Parathyroid adenoma (tissue), 2 donors: ENCODE measurements around the gene C20orf173.

Experiments used
- H2AFZ ChIP-seq: fragments of 300-600 bp; sonication (generic); one replicate; pipeline ENCODE4 v1.7.0; 2017; ENCODE audit warnings: antibody characterized with exemption, mild to moderate bottlenecking
- H3K27ac ChIP-seq: fragments of 300-600 bp; sonication (generic); one replicate; pipeline ENCODE4 v1.7.0; 2017
- H3K27me3 ChIP-seq: fragments of 300-600 bp; sonication (generic); one replicate; pipeline ENCODE4 v1.7.0; 2017; ENCODE audit warnings: low read length; ENCODE audit not compliant: control insufficient read depth, insufficient read depth
- H3K36me3 ChIP-seq: fragments of 300-600 bp; sonication (generic); one replicate; pipeline ENCODE4 v1.7.0; 2017; ENCODE audit warnings: low read length; ENCODE audit not compliant: control insufficient read depth, insufficient read depth
- H3K4me1 ChIP-seq: fragments of 300-600 bp; sonication (generic); one replicate; pipeline ENCODE4 v1.7.0; 2017; ENCODE audit warnings: control low read depth
- H3K4me2 ChIP-seq: fragments of 300-600 bp; sonication (generic); one replicate; pipeline ENCODE4 v1.7.0; 2017; ENCODE audit warnings: low read length
- H3K4me3 ChIP-seq: fragments of 300-600 bp; sonication (generic); one replicate; pipeline ENCODE4 v1.7.0; 2017; ENCODE audit warnings: low read depth, low read length
- H3K79me2 ChIP-seq: fragments of 300-600 bp; sonication (generic); one replicate; pipeline ENCODE4 v1.7.0; 2017; ENCODE audit warnings: control low read depth
- H3K9ac ChIP-seq: fragments of 300-600 bp; sonication (generic); one replicate; pipeline ENCODE4 v1.7.0; 2017; ENCODE audit warnings: mild to moderate bottlenecking
- H3K9me3 ChIP-seq: fragments of 300-600 bp; sonication (generic); one replicate; pipeline ENCODE4 v1.7.0; 2017; ENCODE audit warnings: low read length; ENCODE audit not compliant: control insufficient read depth
- CTCF ChIP-seq: fragments of 300-600 bp; sonication (generic); IDR thresholded peaks from one replicate; pipeline ENCODE4 v1.7.0; 2017; ENCODE audit warnings: antibody characterized with exemption, mild to moderate bottlenecking
- donor health status: primary hyperparathyroidism.

Gene C20orf173

DNA sequence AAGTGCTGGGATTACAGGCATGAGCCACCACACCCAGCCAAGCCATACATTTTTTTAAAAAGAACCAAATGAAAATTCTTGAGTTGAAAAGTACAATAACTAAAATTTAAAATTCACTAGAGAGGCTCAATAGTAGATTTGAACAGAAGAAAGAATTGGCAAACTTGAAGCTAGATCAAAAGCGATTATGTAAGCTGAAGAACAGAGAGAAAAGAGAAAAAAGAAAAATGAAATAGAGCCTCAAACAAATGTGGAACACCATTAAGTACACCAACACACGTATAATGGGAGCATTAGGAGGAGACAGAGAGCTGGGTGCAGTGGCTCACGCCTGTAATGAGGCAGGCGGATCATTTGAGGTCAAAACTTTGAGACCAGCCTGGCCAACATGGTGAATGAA lies 43.4 kb upstream of the C20orf173 start:
- no peak overlapping the region for H3K27ac ChIP-seq
- no peaks in the 10 kb centered on the region for H3K4me1 ChIP-seq
- H2AFZ ChIP-seq: no peak overlapping the region
- no peak overlapping the region for H3K4me2 ChIP-seq
- no peaks in the 10 kb centered on the region for H3K9me3 ChIP-seq
- no peak overlapping the region for H3K4me3 ChIP-seq
- H3K79me2 ChIP-seq: no peaks in the 10 kb centered on the region
- TF ChIP-seq CTCF: no peak
- no peaks in the 10 kb centered on the region for H3K27me3 ChIP-seq
- H3K9ac ChIP-seq: no peak overlapping the region
- H3K36me3 ChIP-seq: no peaks in the 10 kb centered on the region

DNA sequence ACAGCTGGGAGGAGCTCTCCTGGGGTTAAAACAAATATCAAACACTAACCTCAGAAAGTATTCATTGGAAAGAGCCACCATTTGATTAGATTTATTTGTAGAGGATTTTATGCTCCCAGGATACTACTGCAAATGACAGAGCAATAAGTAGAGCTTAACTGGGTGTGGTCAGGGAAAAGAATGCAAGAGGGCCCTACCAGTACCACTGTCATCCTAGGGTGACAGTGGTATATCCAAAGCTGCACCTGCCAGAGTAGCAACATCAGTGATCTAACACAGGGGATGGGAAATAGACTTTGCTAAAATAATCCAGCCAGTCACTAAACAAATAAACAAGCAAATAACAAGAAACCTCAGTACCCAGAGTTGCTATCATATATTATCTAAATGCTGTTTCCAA lies 42.1 kb upstream of the C20orf173 start:
- H3K79me2 ChIP-seq: no peaks in the 10 kb centered on the region
- no peak overlapping the region for H3K4me3 ChIP-seq
- no peak overlapping the region for H2AFZ ChIP-seq

GRCh38 chr20:35568645-35569044 lies 39.2 kb upstream of the C20orf173 start:
- TF ChIP-seq CTCF: no peak
- H3K4me2 ChIP-seq: no peak overlapping the region
- no peaks in the 10 kb centered on the region for H3K9me3 ChIP-seq
- H3K27ac ChIP-seq: no peak overlapping the region
- H3K36me3 ChIP-seq: no peaks in the 10 kb centered on the region
- no peaks in the 10 kb centered on the region for H3K4me1 ChIP-seq
- no peaks in the 10 kb centered on the region for H3K79me2 ChIP-seq
- H3K27me3 ChIP-seq: no peaks in the 10 kb centered on the region
- no peak overlapping the region for H2AFZ ChIP-seq
- no peak overlapping the region for H3K4me3 ChIP-seq
- H3K9ac ChIP-seq: no peak overlapping the region

More for the DNA sequence above, 42.1 kb upstream of the C20orf173 start:
- no peak overlapping the region for H3K9ac ChIP-seq
- no peak for TF ChIP-seq CTCF
- H3K9me3 ChIP-seq: no peaks in the 10 kb centered on the region
- no peaks in the 10 kb centered on the region for H3K27me3 ChIP-seq
- H3K4me2 ChIP-seq: no peak overlapping the region
- no peaks in the 10 kb centered on the region for H3K4me1 ChIP-seq
- H3K27ac ChIP-seq: no peak overlapping the region
- no peaks in the 10 kb centered on the region for H3K36me3 ChIP-seq

DNA sequence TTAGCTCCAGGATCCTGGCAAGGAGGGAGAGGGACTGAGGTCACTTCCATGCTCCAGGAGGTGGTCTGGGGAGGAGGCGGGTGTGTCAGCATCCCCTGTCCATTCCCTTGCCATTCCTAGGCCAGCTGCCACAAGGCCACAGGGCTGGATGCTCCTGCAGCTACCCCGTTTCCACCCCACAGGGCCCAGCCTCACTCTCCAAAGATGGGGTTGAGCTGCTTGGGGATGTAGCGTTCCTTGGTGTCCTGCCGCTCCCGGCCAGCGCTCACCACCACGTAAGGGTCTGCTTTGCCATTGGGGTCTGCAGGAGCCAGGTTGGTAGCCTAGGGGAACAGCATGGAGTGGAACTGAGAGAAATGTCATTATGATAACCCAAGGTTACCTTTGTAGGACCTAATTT lies 35.5 kb upstream of the C20orf173 start:
- no peak overlapping the region for H3K9ac ChIP-seq

More for the DNA sequence above, 35.5 kb upstream of the C20orf173 start:
- no peaks in the 10 kb centered on the region for H3K27me3 ChIP-seq
- H3K27ac ChIP-seq: no peak overlapping the region
- H3K4me2 ChIP-seq: no peak overlapping the region
- no peaks in the 10 kb centered on the region for H3K36me3 ChIP-seq
- H3K4me1 ChIP-seq: peaks cover 5% of the 10 kb centered on the region
- no peaks in the 10 kb centered on the region for H3K9me3 ChIP-seq
- no peaks in the 10 kb centered on the region for H3K79me2 ChIP-seq
- no peak for TF ChIP-seq CTCF
- H2AFZ ChIP-seq: no peak overlapping the region
- no peak overlapping the region for H3K4me3 ChIP-seq
